Sigmoid colon (tissue), 7 donors: ENCODE measurements around the gene RPP21. TPM values are rescaled to one million over a fixed set of nuclear protein-coding genes. Genes with fewer than 3 reads are reported as not detected.
"Not testable (repeated sequence)": the region's sequence is repeated elsewhere in the genome, so short reads cannot be mapped to it uniquely, and the experiment has no call there.

ENCODE experiments used
- DNase-seq: peaks from one replicate; pipeline ENCODE4 v3.0.0-alpha.2; 2019
- H3K27ac ChIP-seq, 4 donors: fragments of 200-600 bp; sonication (generic); one replicate each; pipeline ENCODE4 v1.5.1; 2016 to 2019; ENCODE audit warnings: mild to moderate bottlenecking in 1 of 4
- H3K27me3 ChIP-seq, 3 donors: fragments of 200-600 bp; sonication (generic); one replicate each; pipeline ENCODE4 v1.5.1; 2019; ENCODE audit warnings: mild to moderate bottlenecking in 1 of 3
- H3K36me3 ChIP-seq, 4 donors: fragments of 200-600 bp; sonication (generic); one replicate each; pipeline ENCODE4 v1.5.1; 2016 to 2019
- H3K4me1 ChIP-seq, 4 donors: fragments of 200-600 bp; sonication (generic); one replicate each; pipeline ENCODE4 v1.5.1; 2017 to 2019
- H3K4me3 ChIP-seq, 4 donors: fragments of 200-600 bp; sonication (generic); one replicate each; pipeline ENCODE4 v1.5.1; 2017 to 2019; ENCODE audit warnings: mild to moderate bottlenecking in 2 of 4, moderate library complexity in 1 of 4
- H3K9me3 ChIP-seq, 4 donors: fragments of 200-600 bp in 3 of 4; sonication (generic) in 3 of 4; one replicate each; pipeline versions ENCODE4 v1.5.1 to v1.6.1; 2013 to 2019
- EP300 ChIP-seq, 4 donors: sonication (generic); formaldehyde crosslinking; IDR thresholded peaks; one replicate each; pipeline ENCODE4 v1.6.1; 2017; ENCODE audit warnings: antibody characterized with exemption in 4 of 4
- POLR2A ChIP-seq, 2 donors: fragments of 450-650 bp; IDR thresholded peaks; one replicate each; pipeline ENCODE4 v1.6.1; 2016; ENCODE audit warnings: antibody characterized with exemption in 2 of 2, mild to moderate bottlenecking in 2 of 2, moderate library complexity in 2 of 2
- POLR2AphosphoS5 ChIP-seq, 4 donors: sonication (generic); formaldehyde crosslinking; IDR thresholded peaks; one replicate each; pipeline ENCODE4 v1.6.1; 2017; ENCODE audit warnings: antibody characterized with exemption in 4 of 4
- WGBS, 2 donors: extraction: QIAGEN DNeasy Blood & Tissue Kit; methylation state at CpG; one replicate each; pipeline ENCODE4 v1.1.7; 2013; 5-methylcytosine and 5-hydroxymethylcytosine counted together
- intact Hi-C: fragments of 100-400 bp; cut with DNase I; formaldehyde crosslinking; loops from one replicate; pipeline ENCODE4 v1.15.1; 2023
- polyA plus RNA-seq, 3 donors: library from polyadenylated mRNA; stranded (reverse); fragments of 200-250 nt; gene quantifications; one replicate each; pipeline ENCODE4 v1.2.3, GENCODE V29; 2013
- total RNA-seq, 4 donors: library from RNA; depleted of rRNA; stranded (reverse); fragments of >200 nt; gene quantifications; one replicate each; pipeline ENCODE4 v1.1.0, GENCODE V29; 2016
- TF ChIP-seq, protein P1 (sequence below), 4 experiments: fragments of 450-650 bp in 3 of 4; fragments of 200-600 bp in 1 of 4; IDR thresholded peaks; one replicate each; pipeline ENCODE4 v1.5.1; 2016 to 2019; ENCODE audit warnings: antibody characterized with exemption in 4 of 4, mild to moderate bottlenecking in 3 of 4, moderate library complexity in 2 of 4
- donor health status: healthy with polysubstance abuse.
- donor health status: Bipolar disorder and iron deficiency.
- donor health status: healthy.

The RPP21 gene
- total and polyA plus RNA-seq, 7 donors = 74.7 to 150 (median 134) TPM

DNA sequence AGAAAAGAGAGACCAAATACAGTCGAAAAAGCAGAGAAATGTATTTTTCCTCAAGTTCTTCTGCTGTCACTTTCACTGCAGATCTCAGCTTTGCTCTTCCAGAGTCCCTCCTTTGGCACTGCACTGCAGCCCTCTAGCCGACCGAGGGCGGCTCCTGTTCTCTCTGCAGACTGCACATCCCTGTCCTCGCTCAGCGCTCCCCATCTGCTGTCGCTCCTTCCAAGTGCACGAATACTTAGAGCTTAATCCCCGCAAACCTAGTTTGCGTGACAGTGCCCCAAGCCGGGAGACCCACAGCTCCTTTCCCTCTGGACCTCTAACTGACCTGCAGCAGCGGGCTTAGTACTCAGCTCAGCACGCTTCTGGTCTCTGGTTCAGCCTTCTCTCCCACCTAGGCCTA lies 15.2 kb downstream of the RPP21 start:
- TF ChIP-seq, protein P1, sequence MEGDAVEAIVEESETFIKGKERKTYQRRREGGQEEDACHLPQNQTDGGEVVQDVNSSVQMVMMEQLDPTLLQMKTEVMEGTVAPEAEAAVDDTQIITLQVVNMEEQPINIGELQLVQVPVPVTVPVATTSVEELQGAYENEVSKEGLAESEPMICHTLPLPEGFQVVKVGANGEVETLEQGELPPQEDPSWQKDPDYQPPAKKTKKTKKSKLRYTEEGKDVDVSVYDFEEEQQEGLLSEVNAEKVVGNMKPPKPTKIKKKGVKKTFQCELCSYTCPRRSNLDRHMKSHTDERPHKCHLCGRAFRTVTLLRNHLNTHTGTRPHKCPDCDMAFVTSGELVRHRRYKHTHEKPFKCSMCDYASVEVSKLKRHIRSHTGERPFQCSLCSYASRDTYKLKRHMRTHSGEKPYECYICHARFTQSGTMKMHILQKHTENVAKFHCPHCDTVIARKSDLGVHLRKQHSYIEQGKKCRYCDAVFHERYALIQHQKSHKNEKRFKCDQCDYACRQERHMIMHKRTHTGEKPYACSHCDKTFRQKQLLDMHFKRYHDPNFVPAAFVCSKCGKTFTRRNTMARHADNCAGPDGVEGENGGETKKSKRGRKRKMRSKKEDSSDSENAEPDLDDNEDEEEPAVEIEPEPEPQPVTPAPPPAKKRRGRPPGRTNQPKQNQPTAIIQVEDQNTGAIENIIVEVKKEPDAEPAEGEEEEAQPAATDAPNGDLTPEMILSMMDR (IDR thresholded peaks at IDR 0.05) = no peak
- TF ChIP-seq EP300 (IDR thresholded peaks at IDR 0.05) (no peak), POLR2A (IDR thresholded peaks at IDR 0.05) (no peak), POLR2AphosphoS5 (IDR thresholded peaks at IDR 0.05) (no peak)
- Histone ChIP-seq H3K4me1 (peaks cover 0 to 19% (median 7%) of the 10 kb centered on the region in 4 donors), H3K27ac (no peak overlapping the region), H3K9me3 (peaks cover 0 to 3% (median 0%) of the 10 kb centered on the region in 4 donors), H3K27me3 (peaks cover 0 to 17% (median 0%) of the 10 kb centered on the region in 3 donors), H3K36me3 (no peaks in the 10 kb centered on the region), H3K4me3 (no peak overlapping the region)
- no peak for DNase-seq
- 64 to 83% methylated on average over 13 of the region's 13 CpGs for WGBS, 2 donors
- intact Hi-C loops = no loop called here

DNA sequence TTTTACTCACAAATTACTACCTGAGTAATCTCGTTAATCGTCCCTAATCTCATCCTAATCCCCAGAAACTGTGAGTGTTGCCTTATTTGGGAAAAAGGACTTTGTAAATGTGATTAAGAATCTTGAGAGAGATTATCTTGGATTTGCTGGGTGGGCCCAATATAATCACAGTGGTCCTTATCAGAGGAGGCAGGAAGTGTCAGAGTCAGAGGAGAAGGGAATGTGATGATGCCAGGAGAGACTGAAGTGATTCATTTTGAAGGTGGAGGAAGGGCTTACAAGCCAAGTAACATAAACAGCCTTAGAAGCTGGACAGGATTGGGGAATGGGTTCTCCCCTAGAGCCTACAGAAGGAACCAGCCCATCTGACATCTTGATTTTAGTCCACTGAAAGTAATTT lies 16.7 kb downstream of the RPP21 start:
- peaks cover 0 to 17% (median 7%) of the 10 kb centered on the region in 4 donors for H3K4me1 ChIP-seq
- DNase-seq = no peak
- H3K4me3 ChIP-seq = no peak overlapping the region
- WGBS, 2 donors = 87 to 88% methylated on average over 2 of the region's 2 CpGs
- peaks cover 0 to 3% (median 0%) of the 10 kb centered on the region in 4 donors for H3K9me3 ChIP-seq
- TF ChIP-seq POLR2A (IDR thresholded peaks at IDR 0.05) (no peak), EP300 (IDR thresholded peaks at IDR 0.05) (no peak), POLR2AphosphoS5 (IDR thresholded peaks at IDR 0.05) (no peak)
- TF ChIP-seq, protein P1 (IDR thresholded peaks at IDR 0.05) = no peak
- intact Hi-C loops = no loop called here
- no peak overlapping the region for H3K27ac ChIP-seq
- H3K27me3 ChIP-seq = peaks cover 0 to 17% (median 0%) of the 10 kb centered on the region in 3 donors
- H3K36me3 ChIP-seq = no peaks in the 10 kb centered on the region

DNA sequence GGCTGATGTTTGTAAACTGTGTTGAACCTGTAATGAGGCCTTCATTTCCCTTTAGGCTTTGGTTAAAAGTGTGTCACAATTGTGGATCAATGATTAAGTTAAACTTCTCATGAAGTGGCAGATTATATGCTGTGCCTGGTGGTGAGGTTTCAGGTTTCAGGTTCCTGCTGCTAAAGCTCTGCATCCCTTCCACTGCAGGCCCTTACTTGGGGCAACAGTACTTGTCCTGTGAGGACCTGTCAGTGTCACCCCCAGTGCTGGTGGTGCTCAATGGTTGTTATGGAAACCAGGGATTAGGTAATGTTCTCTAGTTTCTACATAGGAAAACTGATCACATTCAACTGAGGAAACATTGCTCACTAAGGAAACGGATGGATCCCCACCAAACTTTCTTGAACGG lies 18.5 kb downstream of the RPP21 start:
- intact Hi-C loops = no loop called here

DNA sequence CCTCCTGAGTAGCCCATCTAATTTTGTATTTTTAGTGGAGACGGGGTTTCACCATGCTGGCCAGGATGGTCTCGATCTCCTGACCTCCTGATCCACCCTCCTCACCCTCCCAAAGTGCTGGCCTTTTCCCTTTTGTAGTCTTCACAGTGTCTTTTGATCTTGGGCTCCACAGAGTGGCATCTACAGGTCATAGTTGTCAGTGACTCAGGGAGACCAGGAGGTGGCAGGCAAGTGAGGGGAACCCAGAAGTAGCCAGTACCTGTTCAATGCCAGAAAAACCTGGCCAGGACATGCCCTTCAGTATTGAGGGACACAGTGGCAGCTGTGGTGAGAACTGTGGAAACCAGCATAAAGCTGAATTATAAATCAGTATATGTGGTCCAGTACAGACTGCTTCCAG lies 19.6 kb downstream of the RPP21 start:
- DNase-seq = no peak
- TF ChIP-seq POLR2AphosphoS5 (IDR thresholded peaks at IDR 0.05) = no peak
- TF ChIP-seq EP300 (IDR thresholded peaks at IDR 0.05) = no peak
- TF ChIP-seq, protein P1 (IDR thresholded peaks at IDR 0.05) = no peak
- Histone ChIP-seq H3K27me3 (no peaks in the 10 kb centered on the region), H3K4me1 (no peaks in the 10 kb centered on the region), H3K9me3 (peaks cover 0 to 3% (median 0%) of the 10 kb centered on the region in 4 donors), H3K4me3 (no peak overlapping the region), H3K36me3 (no peaks in the 10 kb centered on the region), H3K27ac (no peak overlapping the region)
- 76 to 83% methylated on average over 2 of the region's 2 CpGs for WGBS, 2 donors
- intact Hi-C loops = no loop called here

More for the DNA sequence above, 18.5 kb downstream of the RPP21 start:
- H3K4me3 ChIP-seq = no peak overlapping the region
- H3K36me3 ChIP-seq = no peaks in the 10 kb centered on the region
- peaks cover 0 to 8% (median 0%) of the 10 kb centered on the region in 3 donors for H3K27me3 ChIP-seq
- no peak for DNase-seq
- WGBS, 2 donors = 88 to 92% methylated on average over 2 of the region's 2 CpGs
- TF ChIP-seq POLR2A (IDR thresholded peaks at IDR 0.05) (no peak), POLR2AphosphoS5 (IDR thresholded peaks at IDR 0.05) (no peak)
- TF ChIP-seq, protein P1 (IDR thresholded peaks at IDR 0.05) = no peak
- H3K4me1 ChIP-seq = peaks cover 0 to 1% (median under 1%) of the 10 kb centered on the region in 4 donors
- H3K9me3 ChIP-seq = peaks cover 0 to 3% (median 0%) of the 10 kb centered on the region in 4 donors
- H3K27ac ChIP-seq = no peak overlapping the region

DNA sequence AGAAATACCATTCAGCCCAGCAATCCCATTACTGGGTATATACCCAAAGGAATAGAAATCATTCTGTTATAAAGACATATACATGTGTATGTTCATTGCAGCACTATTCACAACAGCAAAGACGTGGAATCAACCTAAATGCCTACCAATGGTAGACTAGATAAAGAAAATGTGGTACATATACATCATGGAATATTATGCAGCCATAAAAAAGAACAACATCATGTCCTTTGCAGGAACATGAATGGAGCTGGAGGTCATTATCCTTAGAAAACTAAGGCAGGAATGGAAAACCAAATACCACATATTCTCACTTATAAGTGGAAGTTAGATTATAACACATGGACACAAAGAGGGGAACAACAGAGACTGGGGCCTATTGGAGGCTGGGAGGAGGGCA lies 24.3 kb downstream of the RPP21 start:
- H3K27ac ChIP-seq, DNase-seq, H3K4me1 ChIP-seq, H3K27me3 ChIP-seq, intact Hi-C loops, H3K4me3 ChIP-seq, H3K36me3 ChIP-seq, H3K9me3 ChIP-seq: not testable (repeated sequence)
- 36 to 48% methylated on average over 1 of the region's 1 CpG for WGBS, 2 donors
